H1 (cell line): ENCODE results near the gene FNDC3A. TPM values are rescaled to one million over a fixed set of nuclear protein-coding genes. Genes with fewer than 3 reads are reported as not detected.

Experiments
- ASH2L ChIP-seq: fragments of 200-600, 300-600 bp; sonication (generic); IDR thresholded peaks from one replicate; pipeline ENCODE4 v1.7.1; 2017; ENCODE audit warnings: low read length
- BACH1 ChIP-seq: IDR thresholded peaks from 2 replicates; pipeline ENCODE4 v1.6.1; 2012; ENCODE audit warnings: low read length, improper control_type of control experiment
- CBX5 ChIP-seq: fragments of 300-800, 300-1000 bp; sonication (generic); IDR thresholded peaks from 2 replicates; pipeline ENCODE4 v1.7.1; 2016; ENCODE audit warnings: antibody characterized with exemption, low read length, low read depth
- CBX8 ChIP-seq: fragments of 300-800, 300-1000 bp; sonication (generic); IDR thresholded peaks from 2 replicates; pipeline ENCODE4 v1.7.1; 2016; ENCODE audit warnings: low read depth, low read length, borderline replicate concordance
- CEBPB ChIP-seq: IDR thresholded peaks from 2 replicates; pipeline ENCODE4 v1.6.1; 2012; ENCODE audit warnings: low read depth, low read length
- CHD1 ChIP-seq: IDR thresholded peaks from 2 replicates; pipeline ENCODE4 v1.6.1; 2012; ENCODE audit warnings: low read depth, low read length, improper control_type of control experiment
- E2F6 ChIP-seq: IDR thresholded peaks from 2 replicates; pipeline ENCODE4 v1.6.1; 2012; ENCODE audit warnings: inconsistent platforms
- EZH2 ChIP-seq: fragments of 200-600 bp; sonication (generic); IDR thresholded peaks from 2 replicates; pipeline ENCODE4 v1.7.1; 2012; ENCODE audit warnings: low read depth, mild to moderate bottlenecking, moderate library complexity, low read length, inconsistent platforms; ENCODE audit not compliant: severe bottlenecking
- GTF2F1 ChIP-seq: IDR thresholded peaks from 2 replicates; pipeline ENCODE4 v1.6.1; 2012; ENCODE audit warnings: low read depth, low read length, improper control_type of control experiment, borderline replicate concordance
- JUND ChIP-seq: IDR thresholded peaks from 2 replicates; pipeline ENCODE4 v1.6.1; 2011; ENCODE audit warnings: mild to moderate bottlenecking, improper control_type of control experiment, low read length
- KDM4A ChIP-seq: IDR thresholded peaks from one replicate; pipeline ENCODE4 v1.7.1; 2012; ENCODE audit warnings: low read depth, mild to moderate bottlenecking, moderate library complexity, low read length, inconsistent platforms; ENCODE audit not compliant: severe bottlenecking
- SIX5 ChIP-seq: IDR thresholded peaks from 2 replicates; pipeline ENCODE4 v1.6.1; 2011; ENCODE audit warnings: mild to moderate bottlenecking, low read depth, low read length
- USF2 ChIP-seq: IDR thresholded peaks from 2 replicates; pipeline ENCODE4 v1.6.1; 2011; ENCODE audit warnings: low read length, improper control_type of control experiment
- YY1 ChIP-seq: IDR thresholded peaks from 2 replicates; pipeline ENCODE4 v1.6.1; 2011; ENCODE audit warnings: low read depth, mild to moderate bottlenecking, low read length
- polyA plus RNA-seq, 7 experiments: library from polyadenylated mRNA; depleted of rRNA in 3 of 7; stranded (reverse) in 5 of 7; unstranded in 2 of 7; fragments of >200 nt in 5 of 7; fragments of 200-250 nt in 2 of 7; gene quantifications; 1 replicate in 5 of 7; 2 replicates in 1 of 7; 4 replicates in 1 of 7; pipeline versions ENCODE4 v1.2.1 to v1.2.3, GENCODE V29; 2011 to 2013; ENCODE audit warnings: missing spikeins in 2 of 7, mixed read lengths in 2 of 7
- total RNA-seq: library from RNA; stranded (reverse); fragmentation: NEBNext Ultra II Directional; extraction: Animal tissue kit (Norgen Biotek cat#: 25700); gene quantifications from 2 replicates; pipeline ENCODE4 v1.2.1, GENCODE V29; 2021

FNDC3A gene
- total and polyA plus RNA-seq, 2 of the 8 experiments (the other 6 are each of a cell fraction or from before 2014, with no cell fraction given) = 14.6 to 26.0 TPM

GRCh38 chr13:49220036-49220855 lies 244.5 kb downstream of the FNDC3A start, which contains the start of gene MLNR (continued):
- TF ChIP-seq ASH2L = peak; percentile 27
- TF ChIP-seq E2F6 = peak; percentile 97
- no peak for TF ChIP-seq USF2
- TF ChIP-seq SIX5 = no peak
- no peak for TF ChIP-seq CBX5
- TF ChIP-seq BACH1 = no peak
- no peak for TF ChIP-seq YY1
- no peak for TF ChIP-seq CBX8
- no peak for TF ChIP-seq GTF2F1
- TF ChIP-seq KDM4A = peak; percentile 88
- no peak for TF ChIP-seq JUND
- no peak for TF ChIP-seq CHD1
- TF ChIP-seq EZH2 = peak; percentile 91
- TF ChIP-seq CEBPB = no peak
